ENCODE results near the gene SLC22A31.
A peak's percentile ranks its signal among the peaks of the same experiment; 100 is the strongest.

Gene SLC22A31

DNA sequence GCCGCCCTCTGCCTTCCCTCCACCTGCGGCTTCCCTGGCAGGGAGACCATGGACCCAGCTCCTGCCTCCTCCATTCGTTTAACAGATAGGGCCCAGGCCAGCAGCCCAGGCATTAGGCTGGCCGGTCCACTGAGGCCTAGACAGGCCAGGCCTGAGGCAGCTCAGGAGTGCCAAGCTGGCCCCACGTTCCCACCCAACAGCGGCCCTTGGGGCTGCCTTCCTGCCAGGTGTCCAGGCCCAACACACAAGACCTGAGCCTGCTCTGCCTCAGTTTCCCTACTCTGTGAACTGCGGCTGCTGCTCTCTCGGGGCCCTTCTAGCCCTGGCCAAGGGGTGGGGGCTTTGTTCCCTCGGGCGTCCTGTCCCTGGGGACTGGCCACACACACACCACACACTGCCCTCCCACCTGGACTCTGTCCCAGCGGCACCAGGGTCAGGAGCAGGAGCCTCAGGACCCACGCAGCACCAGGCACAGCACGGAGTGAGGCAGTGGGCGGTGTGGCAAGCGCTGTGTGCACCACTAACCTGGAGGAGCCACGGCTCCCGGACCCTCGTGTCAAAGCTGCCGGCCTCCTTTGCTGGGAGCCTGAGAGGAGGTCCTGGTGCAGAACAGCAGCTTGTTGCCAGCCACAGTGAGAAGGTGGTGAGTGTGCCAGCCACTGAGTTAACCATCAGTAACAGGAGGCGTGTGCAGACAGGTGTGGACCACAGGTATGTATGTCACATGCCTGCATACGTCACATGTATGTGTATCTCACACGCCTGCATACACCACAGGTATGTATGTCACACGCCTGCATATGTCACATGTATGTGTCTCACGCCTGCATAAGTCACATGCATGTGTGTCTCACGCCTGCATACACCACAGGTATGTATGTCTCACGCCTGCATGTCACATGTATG is 43.3 kb downstream of the SLC22A31 start:
- DNase-seq, result no peak
- intact Hi-C loops (cut with DNase I), result no loop called here

DNA sequence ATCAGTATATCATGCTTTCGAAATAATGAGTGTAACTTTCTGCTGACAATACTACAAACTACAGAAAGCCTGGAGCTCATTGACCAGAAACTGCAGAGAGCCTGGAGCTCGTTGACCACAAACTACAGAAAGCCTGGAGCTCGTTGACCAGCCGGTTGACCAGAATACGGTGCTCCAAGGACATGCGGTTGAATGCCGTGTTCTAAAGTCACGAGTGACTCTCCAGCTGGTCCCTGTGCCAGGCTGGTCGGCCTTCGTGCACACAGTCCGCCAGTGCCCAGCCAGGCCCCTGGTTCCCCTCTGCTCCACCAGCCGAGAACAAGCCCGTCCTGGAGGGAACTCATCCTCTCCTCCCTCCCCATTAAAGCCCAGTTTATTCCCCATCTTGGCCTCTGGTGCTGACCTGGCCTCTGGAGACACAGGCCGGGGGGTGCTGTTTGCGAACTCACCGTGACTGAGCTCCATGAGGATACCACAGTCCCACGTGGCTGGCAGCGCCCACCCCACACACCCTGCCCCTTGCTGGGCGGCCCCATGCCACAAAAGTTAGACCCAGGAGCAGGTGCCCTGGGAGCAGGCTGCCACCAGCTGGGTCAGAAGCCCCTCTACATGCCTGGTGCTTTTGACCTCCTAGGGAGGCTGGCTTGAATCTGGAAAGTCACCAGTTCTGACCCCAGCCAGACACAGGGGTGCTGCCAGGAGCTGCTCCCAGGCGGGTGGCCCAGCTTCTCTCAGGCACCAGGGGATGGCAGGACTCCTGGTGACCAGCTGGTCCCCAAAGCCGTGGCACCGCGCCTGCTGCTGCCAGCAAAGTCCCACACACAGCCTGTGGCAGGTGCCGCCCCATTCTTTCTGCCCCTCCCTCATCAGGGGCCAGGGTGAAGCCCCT is 44.2 kb downstream of the SLC22A31 start:
- DNase-seq, result peak in 1 of 10 donors; percentile 81
- intact Hi-C loops (cut with DNase I), result no loop called here

DNA sequence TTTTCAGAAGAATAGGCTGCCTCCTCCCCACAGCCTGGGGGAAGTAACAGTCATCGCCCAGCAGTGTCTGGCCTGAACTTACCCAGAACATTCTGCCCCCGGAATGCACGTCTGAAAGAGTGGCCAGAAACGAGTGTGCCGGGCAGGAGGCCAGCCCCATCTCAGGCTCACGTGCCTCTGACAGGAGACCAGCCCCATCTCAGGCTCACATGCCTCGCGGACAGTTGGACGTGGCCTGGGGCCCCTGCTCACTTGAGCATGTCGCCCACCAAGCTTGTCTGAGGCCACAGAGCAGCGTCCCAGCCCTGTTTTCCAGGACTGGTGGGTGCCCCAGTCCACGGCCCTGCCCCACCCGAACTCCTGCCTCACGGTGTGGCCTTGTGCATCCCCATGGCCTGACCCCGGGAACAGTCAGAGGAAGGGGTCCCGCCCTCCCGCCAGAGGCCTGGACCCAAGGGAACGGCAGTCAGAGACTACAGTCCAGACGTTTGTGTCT is 45.1 kb downstream of the SLC22A31 start:
- intact Hi-C loops (cut with DNase I), result no loop called here
- peak in 2 of 10 donors; percentile 28 to 40 for DNase-seq

DNA sequence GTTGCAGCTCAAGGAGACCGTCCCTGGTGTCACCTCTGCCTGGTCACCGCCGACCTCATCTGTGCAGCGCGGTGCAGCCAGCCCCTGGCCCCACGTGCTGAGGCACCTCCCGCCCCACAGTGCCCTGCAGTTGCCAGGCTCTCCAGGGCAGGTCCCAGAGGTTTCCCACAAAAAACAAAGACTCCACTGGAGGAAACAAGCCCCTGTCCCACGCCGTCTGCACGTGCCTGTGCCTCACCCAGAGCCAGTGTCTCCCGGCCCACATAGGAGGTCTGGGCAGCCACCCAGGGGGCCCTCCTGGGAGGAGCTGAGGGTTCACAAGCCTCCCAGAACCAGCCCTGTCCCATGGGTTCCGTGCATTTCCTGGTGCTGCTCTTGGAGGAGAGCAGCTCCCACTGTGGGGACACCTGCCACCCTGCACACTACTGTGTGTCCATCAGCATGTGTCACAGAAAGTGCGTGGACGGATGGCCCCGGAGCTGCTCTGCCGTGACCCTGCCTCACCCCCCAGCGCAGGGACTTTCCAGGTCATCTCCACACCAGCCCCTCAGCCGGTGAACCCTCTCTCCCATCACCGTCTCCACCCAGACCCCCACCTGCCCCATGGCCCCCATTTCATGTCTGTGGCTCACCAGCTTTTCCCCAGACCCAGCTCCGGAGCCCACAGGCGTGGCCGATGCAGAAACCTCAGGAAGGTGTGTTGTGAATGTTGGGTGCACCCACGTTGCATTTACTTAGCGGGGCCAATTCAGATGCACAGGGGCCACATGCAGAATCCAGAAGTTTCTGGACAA is 45.8 kb downstream of the SLC22A31 start:
- intact Hi-C loops (cut with DNase I), result no loop called here
- no peak for DNase-seq

DNA sequence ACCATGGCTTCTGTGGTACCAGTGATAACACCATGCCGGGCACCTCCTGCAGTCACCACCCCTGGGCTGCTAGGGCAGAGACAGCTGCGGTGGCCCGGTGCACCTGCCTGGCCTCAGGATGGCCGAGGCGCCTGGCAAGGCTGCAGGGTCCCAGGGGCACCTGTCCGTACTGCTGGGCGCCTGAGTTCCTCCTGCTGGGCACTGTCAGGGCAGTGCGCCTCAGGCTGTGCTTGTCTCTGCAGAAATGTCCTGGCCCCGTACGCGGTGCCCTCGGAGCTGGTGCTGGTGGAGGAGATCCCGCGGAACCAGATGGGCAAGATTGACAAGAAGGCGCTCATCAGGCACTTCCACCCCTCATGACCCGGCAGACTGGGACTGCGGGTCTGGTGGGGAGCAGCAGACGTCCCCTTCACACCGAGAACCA is 46.5 kb downstream of the SLC22A31 start:
- no peak for DNase-seq
- intact Hi-C loops (cut with DNase I), result no loop called here

DNA sequence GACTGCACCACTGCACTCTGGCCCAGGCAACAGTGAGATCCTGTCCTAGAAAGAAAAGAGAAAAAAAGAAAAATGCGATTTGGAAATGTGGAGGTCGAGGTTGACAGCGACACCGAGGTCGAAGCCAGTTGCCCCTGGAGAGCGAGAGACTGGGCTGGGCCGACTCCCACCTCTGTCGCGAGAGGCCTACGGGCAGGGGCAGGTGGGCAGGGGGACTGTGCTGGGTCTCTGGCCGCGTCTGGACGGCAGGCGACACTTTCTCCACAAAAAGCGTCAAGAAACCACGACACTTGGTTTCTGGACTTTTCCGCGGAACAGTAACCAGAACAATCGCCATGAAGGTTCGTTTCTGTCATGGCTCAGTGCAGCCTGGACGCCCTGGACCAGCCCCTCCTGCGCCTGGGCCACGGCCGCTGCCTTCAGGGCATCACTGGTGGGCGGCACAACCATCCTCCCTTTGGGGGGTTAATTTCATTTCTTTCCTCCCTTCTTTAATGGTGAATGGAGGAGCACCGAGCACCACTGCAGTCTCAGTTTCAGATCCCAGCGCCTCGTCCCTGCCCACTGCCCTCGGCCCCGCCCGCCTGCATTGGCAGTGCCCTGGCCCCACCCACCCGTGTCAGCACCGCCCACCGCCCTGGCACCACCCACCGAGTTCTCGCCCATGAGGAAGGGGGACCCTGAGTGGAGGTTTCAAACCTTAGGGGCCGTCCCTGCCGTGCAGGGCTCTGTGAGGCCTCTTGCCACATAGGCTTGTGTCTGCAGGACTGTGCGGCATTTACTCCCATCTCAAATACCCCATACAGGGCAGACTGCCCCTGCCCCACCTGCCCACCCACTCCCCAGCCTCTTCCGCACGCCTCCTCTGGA is 47.3 kb downstream of the SLC22A31 start:
- DNase-seq, result peak in 1 of 10 donors; percentile 65

DNA sequence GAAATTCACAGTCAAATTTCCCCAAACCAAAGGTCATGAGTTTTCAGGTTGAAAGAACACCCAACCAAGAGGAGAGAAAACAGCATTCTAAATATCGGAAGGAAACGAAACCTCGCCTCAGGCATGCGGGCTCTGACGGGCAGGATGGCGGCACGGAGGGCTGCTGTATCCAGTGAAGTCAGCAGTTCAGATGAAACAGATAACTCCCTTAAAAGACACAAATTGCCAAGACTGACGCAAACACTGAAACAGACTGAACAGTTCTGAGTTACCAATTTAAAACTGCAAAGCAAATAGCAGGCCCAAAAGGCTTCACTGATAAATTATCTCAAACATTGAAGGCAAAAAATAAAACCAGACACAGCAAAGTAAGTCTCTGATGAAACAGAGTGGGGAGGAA is 49.4 kb downstream of the SLC22A31 start:
- intact Hi-C loops (cut with DNase I), result no loop called here
- peak in 2 of 10 donors; percentile 42 to 49 for DNase-seq

More for the DNA sequence above, 47.3 kb downstream of the SLC22A31 start:
- intact Hi-C loops (cut with DNase I), result no loop called here

DNA sequence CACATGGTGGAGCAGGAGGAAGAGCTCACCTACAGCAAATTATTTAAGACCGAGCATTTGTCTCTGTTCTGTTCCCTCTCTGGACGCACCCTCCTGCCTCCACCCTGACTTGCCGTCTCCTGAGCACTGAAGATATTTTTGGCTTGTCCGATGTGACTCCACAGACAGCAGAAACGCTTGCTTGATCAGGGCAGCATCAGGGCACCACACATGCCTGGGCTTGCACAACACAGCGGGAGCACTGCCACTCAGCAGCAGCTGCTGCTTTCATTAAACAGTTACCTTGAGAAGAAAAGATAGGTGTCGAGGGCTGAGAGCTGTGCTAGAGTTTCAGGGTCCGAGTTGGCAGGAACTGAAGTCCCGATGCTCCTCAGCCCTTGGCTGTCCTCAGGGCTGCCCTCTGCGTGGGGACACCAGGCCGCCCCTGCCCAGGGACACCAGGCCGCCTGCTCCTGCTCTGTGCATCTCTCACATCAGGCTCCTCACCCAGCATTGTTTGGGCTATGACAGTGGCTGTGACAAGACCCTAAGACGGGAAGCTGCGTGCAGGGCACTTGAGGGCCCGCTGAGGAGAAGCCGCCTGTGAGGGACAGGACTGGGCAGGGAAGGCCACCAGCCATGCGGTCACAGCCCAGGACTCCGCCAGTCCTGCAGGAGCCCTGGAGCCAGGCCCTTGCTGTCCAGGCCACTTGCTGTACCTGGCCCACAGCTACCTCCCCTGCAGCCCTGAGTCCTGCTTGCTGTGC is 50.1 kb downstream of the SLC22A31 start:
- intact Hi-C loops (cut with DNase I), result no loop called here
- DNase-seq, result peak in 3 of 10 donors; percentile 20 to 66 (median 21)

DNA sequence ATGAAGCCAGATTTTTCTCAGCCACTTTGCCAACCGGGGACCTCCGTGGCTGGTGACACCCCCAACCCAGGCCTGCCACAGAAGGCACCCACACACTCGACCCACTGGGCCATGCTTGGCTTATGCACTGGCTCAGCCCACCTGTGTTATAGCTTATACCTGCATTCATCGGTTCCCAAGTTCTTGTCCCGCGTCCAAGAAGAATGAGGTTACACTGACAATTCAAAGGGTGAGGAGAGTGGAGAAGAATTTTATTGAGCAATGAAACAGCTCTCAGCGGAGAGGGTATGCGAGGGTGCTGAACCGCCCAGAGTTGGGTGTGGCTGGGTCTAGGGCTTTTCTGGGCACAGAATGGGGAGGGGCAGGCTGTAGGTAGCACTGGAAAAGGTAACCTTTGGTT is 51.0 kb downstream of the SLC22A31 start:
- DNase-seq, result peak in 1 of 10 donors; percentile 19
- intact Hi-C loops (cut with DNase I), result no loop called here

DNA sequence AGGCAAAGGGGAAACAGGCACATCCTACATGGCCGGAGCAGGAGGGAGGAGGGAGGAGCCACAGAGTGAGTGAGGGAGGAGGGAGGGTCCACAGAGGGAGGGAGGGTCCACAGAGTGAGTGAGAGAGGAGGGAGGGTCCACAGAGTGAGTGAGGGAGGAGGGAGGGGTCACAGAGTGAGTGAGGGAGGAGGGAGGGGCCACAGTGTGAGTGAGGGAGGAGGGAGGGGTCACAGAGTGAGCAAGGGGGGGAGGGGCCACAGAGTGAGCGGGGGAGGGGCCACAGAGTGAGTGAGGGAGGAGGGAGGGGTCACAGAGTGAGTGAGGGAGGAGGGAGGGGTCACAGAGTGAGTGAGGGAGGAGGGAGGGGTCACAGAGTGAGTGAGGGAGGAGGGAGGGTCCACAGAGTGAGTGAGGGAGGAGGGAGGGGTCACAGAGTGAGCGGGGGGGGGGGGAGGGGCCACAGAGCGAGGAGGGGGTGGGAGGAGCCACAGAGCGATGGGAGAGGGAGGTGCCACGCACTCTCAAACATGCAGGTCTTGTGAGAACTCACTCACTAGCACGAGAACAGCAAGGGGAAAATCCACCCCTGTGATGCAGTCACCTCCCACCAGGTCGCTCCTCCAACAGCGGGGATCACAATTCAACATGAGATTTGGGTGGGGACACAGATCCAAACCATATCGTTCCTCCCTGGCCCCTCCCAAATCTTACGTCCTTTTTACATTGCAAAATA is 53.1 kb downstream of the SLC22A31 start:
- DNase-seq, result peak in 1 of 10 donors; percentile 24

DNA sequence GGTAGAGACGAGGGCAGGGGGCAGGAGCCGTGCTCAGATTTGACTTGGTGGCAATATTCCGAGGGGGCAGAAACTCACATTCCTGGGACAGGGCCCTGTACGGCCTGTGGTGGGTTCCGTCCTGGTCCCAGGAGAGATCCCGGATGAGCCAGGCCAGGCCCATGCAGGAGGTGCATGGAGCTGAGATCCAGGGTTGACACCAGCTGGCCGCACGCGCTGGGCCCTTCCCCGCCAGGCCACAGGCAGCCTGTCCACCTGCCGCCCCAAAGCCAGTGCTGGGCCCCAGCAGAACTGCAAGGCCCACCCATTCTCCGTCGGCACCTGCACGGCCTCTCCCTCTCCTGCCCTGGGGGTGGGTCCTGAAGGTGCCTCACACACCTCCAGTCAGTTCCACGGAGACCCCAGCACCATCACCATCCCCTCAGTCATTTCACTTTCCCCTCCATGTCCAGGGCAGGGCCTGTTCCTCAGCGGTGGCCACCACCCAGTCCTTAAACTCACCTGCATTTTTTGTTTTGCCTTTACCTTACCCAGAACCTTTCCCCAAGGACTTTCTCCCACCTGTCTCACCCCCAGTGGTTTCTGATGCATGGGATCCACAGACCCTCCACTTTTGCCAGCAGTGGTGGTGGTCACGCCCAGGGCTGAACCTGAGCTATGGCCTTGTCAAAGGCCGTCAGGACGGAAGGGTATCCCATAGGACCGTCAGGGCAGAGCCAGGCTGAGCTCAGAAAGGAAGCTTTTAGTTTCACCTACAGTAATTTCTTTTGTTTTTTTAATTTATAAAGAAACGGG is 53.9 kb downstream of the SLC22A31 start:
- peak in 4 of 10 donors; percentile 13 to 63 (median 34) for DNase-seq
- intact Hi-C loops (cut with DNase I), result no loop called here

More for the DNA sequence above, 53.1 kb downstream of the SLC22A31 start:
- intact Hi-C loops (cut with DNase I), result no loop called here
